ENCODE data around the gene KLHDC7B. TPM values are rescaled to one million over a fixed set of nuclear protein-coding genes. Genes with fewer than 3 reads are reported as not detected.
"Not testable (repeated sequence)": the region's sequence is repeated elsewhere in the genome, so short reads cannot be mapped to it uniquely, and the experiment has no call there.

The KLHDC7B gene
- polyA plus RNA-seq, 6 donors from 2014 or later = 1.5 to 5.8 (median 4.4) TPM

DNA sequence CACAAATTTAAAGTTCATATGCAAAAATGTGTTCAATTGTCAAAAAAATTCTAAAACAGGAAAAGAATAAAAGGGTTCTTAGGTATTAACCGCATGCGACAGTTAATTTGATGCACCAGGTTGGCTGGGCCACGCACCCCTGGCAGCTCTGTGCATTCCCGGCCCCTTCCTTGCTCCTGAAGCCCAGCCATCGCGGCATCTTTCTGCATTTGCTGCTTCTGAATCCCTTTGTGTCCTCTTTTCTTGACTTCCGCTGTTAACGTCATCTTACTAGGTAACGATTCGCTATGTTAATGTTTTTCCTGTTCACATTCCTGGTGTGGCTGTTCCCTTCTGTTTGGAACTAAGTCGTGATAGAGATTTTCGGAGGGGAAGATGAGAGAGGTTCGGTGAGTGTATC, 7.9 kb upstream of the KLHDC7B start:
- ATAC-seq (ENCODE audit: low read depth in 2 of 2) (no peak), DNase-seq (no peak)
- Mint-ChIP-seq H3K36me3 (no peaks in the 10 kb centered on the region), H3K9me3 (no peaks in the 10 kb centered on the region), H3K27me3 (no peaks in the 10 kb centered on the region), H3K27ac (peak overlapping the region; percentile 90 to 100 (median 98)), H3K4me1 (peaks cover 33 to 72% (median 49%) of the 10 kb centered on the region in 3 donors), H3K4me3 (peak overlapping the region in 4 of 8 donors; percentile 5 to 48 (median 28))

DNA sequence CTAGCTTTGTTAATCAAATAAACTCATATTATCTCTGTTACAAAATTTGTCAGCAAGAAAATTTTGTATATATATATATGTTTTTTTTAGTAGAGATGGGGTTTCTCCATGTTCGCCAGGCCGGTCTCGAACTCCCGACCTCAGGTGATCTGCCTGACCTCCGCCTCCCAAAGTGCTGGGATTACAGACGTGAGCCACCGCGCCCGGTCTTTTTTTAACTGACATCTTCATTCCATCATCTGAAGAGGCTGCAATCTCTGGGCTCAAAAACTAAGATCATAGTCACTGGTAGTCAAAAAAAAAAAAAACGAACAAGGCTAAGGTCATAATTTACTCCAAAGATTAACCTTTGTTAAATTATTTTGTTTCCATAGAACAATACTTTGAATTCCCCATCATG, 5.3 kb upstream of the KLHDC7B start:
- peaks cover 21 to 58% (median 37%) of the 10 kb centered on the region in 3 donors for H3K4me1 Mint-ChIP-seq
- H3K9me3 Mint-ChIP-seq = no peaks in the 10 kb centered on the region
- ATAC-seq (ENCODE audit: low read depth in 2 of 2) (no peak), DNase-seq (no peak)
- H3K36me3 Mint-ChIP-seq = no peaks in the 10 kb centered on the region
- H3K27ac Mint-ChIP-seq = peak overlapping the region; percentile 96 to 100 (median 100)
- peak overlapping the region in 4 of 8 donors; percentile 16 to 73 (median 60) for H3K4me3 Mint-ChIP-seq
- no peaks in the 10 kb centered on the region for H3K27me3 Mint-ChIP-seq

DNA sequence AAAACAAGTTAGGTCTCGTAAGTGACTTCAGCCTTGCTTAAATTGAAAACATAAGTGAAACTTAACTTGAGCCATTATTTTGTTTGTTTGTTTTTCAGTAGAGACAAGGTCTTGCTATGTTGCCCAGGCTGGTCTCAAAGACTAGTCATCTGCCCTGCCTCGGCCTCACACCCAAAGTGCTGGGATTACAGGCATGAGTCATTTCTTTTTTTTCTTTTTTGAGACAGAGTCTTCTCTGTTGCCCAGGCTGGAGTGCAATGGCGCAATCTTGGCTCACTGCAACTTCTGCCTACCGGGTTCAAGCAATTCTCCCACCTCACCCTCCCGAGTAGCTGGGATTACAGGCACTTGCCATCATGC, 4.1 kb upstream of the KLHDC7B start:
- not testable (repeated sequence) for H3K36me3 Mint-ChIP-seq; DNase-seq; H3K9me3 Mint-ChIP-seq; H3K27me3 Mint-ChIP-seq; ATAC-seq (ENCODE audit: low read depth in 2 of 2)
- Mint-ChIP-seq H3K4me1 (peaks cover 21 to 58% (median 37%) of the 10 kb centered on the region in 3 donors), H3K27ac (peak overlapping the region in 5 of 6 donors; percentile 96 to 100 (median 99)), H3K4me3 (peak overlapping the region in 3 of 8 donors; percentile 30 to 53 (median 49))

DNA sequence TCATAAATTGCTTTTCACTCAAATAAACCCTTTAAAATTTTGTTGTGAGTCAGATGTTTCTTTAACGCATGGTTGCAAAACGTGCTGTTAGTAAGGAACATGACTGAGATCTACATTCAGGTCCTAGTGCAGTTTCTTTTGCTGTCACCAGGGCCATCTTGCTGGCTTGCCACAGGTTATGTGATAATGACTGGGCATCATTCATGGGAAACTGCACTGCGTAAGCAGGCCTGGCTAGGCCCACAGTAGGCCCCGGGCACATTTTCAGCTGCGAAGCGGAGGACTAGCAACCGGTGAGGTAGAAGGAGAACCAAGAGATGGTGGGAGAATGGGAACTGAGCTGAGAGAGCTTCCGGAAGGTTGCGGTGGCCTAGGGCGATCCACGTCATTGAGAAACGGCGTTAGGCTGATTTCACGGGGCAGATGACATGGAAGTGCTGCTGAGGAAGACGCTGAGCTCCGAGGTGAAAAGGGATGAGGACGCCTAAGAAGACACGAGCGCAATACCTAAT, 3.2 kb upstream of the KLHDC7B start:
- Mint-ChIP-seq H3K36me3 (no peaks in the 10 kb centered on the region), H3K4me3 (peak overlapping the region in 5 of 8 donors; percentile 41 to 79 (median 49)), H3K4me1 (peaks cover 21 to 55% (median 39%) of the 10 kb centered on the region in 3 donors), H3K9me3 (no peaks in the 10 kb centered on the region), H3K27me3 (no peaks in the 10 kb centered on the region), H3K27ac (peak overlapping the region in 3 of 6 donors; percentile 87 to 100 (median 95))
- no peak for DNase-seq
- no peak for ATAC-seq (ENCODE audit: low read depth in 2 of 2)

DNA sequence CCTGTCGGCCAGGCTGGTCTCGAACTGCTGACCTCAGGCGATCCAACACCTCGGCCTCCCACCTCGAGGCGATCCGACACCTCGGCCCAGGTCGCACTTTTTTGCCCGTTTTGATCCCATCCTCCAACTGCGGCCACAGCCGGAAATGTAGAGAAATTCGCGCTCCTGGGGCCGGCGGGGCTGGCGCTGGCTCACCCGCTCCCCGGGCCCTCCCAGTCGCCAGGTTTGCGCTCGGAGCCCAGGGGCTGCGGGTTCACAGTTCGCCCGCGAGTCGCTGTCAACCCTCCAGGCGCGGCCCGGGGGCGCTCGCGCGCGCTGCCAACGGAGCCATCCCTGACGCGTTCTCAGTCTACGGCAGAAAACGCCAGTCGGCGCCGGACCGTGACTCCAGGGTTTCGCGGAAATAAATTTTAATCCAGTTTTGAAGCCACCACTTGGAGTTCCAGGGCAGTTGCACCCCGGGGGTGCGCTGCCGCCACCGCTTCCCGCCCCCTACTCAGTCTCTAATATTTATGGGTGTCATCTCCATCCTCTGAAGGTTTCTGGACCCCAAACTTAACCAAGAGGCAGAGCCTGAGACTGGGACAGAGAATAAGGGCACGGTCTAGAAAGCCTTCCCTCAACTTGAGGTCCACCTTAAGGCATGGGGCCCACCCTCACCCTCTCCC, 1.5 kb upstream of the KLHDC7B start:
- peak overlapping the region; percentile 80 to 97 (median 87) for H3K27ac Mint-ChIP-seq
- peaks cover 17 to 48% (median 37%) of the 10 kb centered on the region in 3 donors for H3K4me1 Mint-ChIP-seq
- H3K4me3 Mint-ChIP-seq = peak overlapping the region; percentile 22 to 76 (median 68)
- H3K36me3 Mint-ChIP-seq = no peaks in the 10 kb centered on the region
- no peaks in the 10 kb centered on the region for H3K9me3 Mint-ChIP-seq
- H3K27me3 Mint-ChIP-seq = no peaks in the 10 kb centered on the region
- ATAC-seq (ENCODE audit: low read depth in 2 of 2) (peak; percentile 57 to 62), DNase-seq (peak; percentile 80)

DNA sequence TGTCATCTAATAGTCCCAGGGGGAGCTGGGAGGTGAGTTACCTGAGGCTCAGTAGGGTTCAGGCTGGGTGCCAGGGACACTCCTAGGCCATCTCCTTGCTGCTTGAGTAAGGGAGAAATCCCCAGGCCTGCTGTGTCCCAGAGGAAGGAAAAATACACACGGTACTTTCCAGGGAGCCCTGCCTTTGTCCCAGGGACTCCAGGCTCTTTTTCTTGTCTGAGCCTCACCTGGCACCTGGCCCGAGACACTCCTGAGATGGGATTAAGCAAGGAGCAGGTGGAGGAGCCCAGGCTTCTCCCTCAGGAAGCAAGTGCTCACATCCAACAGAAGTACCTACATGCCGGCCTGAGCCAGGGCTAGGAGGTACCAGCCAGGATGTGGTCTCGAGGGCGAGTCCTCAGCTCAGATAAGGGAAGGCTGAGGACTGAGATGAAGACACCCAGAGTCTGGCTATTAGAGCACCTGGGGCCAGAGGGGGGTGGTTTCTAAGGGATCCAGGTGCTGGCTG, 899 bp upstream of the KLHDC7B start:
- ATAC-seq (ENCODE audit: low read depth in 2 of 2) (no peak), DNase-seq (no peak)
- H3K4me3 Mint-ChIP-seq = peak overlapping the region in 5 of 8 donors; percentile 27 to 76 (median 67)
- H3K27me3 Mint-ChIP-seq = no peaks in the 10 kb centered on the region
- no peaks in the 10 kb centered on the region for H3K36me3 Mint-ChIP-seq
- peak overlapping the region; percentile 72 to 97 (median 82) for H3K27ac Mint-ChIP-seq
- H3K4me1 Mint-ChIP-seq = peaks cover 14 to 44% (median 32%) of the 10 kb centered on the region in 3 donors
- H3K9me3 Mint-ChIP-seq = no peaks in the 10 kb centered on the region

DNA sequence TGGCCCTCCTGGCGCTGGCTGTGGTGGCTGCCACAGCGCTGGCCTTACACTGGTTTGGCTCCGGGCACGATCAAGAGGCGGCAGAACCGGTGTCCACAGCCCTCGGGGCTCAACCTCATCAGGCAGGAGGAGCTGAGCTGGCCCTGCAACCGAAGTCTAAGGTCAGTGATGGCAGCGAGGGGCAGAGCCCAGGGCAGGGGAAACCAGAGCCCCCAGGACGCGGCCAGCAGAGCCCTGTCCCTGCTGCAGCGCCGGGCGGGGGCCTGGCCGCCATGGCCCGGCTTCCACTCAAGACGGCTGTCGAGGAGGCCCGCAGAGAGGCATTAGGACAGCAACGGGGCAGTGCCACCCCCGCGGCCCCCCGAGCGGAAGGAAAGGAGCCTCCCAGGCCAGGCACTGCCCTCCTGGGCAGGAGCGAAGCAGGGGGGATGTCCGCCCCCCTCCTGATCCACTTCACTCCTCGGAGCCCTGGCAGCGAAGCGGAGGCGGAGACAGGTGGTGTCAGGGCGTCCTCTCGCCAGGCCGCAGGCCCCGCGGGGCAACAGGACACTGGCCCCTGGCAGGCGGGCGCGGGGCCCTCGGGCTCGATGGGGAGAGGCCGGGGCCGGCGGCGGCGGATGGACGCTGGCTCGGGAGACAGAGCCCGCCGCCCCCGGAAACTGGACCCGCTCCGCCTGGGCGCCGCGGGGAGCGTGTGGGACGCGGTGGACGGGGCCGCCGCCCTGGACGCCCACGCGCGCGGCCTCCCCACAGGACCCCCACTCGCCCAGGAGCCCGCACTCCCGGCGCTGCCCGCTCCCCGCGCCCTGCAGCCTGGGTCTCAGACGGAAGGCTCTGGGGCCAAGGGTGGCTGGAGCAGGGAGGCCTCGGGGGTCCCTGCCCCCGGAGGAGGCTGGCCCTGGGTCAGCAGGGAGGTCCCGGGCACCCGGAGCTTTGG, 895 bp downstream of the KLHDC7B start:
- H3K9me3 Mint-ChIP-seq = no peaks in the 10 kb centered on the region
- ATAC-seq (ENCODE audit: low read depth in 2 of 2) = no peak
- DNase-seq = no peak
- H3K36me3 Mint-ChIP-seq = no peaks in the 10 kb centered on the region
- H3K27me3 Mint-ChIP-seq = peaks cover 0 to 4% (median 0%) of the 10 kb centered on the region in 3 donors
- peak overlapping the region in 2 of 8 donors; percentile 34 to 61 for H3K4me3 Mint-ChIP-seq
- H3K27ac Mint-ChIP-seq = peak overlapping the region in 3 of 6 donors; percentile 42 to 85 (median 42)
- peaks cover 14 to 39% (median 32%) of the 10 kb centered on the region in 3 donors for H3K4me1 Mint-ChIP-seq

DNA sequence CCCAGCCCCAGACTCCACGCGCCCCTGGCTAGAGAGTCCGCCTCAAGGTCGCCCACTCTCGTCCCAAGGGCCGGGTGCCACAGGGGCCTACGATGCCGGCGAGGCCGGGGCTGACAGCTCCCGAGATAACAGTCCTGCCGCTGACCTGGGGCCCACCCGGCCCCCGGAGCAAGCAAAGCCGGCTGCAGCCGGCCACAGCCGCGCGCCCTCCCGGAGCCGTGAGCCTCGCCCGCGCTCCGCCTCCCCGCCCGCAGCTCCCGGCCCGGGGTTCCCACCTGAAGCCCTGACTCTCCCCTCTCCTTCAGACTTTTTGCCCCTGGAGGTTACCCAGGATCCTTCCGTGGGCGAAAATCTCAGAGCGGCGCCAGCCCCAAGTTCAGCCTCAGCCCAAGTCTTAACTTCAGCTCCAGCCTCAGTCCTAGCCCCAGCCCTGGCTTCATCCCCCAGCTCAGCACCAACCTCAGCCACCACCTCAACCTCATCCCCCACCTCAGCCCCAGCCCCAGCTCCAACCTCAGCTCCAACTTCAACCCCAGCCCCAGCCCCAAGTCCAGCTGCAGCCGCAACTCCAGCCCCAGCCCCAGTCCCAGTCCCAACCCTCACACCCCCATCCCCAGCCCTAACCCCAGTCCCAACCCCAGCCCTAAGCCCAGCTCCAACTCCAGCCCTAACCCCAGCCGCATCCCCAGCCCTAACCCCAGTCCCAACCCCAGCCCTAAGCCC, 1.7 kb downstream of the KLHDC7B start:
- Mint-ChIP-seq H3K9me3 (no peaks in the 10 kb centered on the region), H3K27ac (peak overlapping the region in 2 of 6 donors; percentile 62 to 89), H3K36me3 (no peaks in the 10 kb centered on the region), H3K27me3 (peaks cover 0 to 4% (median 0%) of the 10 kb centered on the region in 3 donors), H3K4me3 (peak overlapping the region in 6 of 8 donors; percentile 32 to 88 (median 55)), H3K4me1 (peaks cover 12 to 32% (median 32%) of the 10 kb centered on the region in 3 donors)
- ATAC-seq (ENCODE audit: low read depth in 2 of 2) = no peak
- DNase-seq = no peak

DNA sequence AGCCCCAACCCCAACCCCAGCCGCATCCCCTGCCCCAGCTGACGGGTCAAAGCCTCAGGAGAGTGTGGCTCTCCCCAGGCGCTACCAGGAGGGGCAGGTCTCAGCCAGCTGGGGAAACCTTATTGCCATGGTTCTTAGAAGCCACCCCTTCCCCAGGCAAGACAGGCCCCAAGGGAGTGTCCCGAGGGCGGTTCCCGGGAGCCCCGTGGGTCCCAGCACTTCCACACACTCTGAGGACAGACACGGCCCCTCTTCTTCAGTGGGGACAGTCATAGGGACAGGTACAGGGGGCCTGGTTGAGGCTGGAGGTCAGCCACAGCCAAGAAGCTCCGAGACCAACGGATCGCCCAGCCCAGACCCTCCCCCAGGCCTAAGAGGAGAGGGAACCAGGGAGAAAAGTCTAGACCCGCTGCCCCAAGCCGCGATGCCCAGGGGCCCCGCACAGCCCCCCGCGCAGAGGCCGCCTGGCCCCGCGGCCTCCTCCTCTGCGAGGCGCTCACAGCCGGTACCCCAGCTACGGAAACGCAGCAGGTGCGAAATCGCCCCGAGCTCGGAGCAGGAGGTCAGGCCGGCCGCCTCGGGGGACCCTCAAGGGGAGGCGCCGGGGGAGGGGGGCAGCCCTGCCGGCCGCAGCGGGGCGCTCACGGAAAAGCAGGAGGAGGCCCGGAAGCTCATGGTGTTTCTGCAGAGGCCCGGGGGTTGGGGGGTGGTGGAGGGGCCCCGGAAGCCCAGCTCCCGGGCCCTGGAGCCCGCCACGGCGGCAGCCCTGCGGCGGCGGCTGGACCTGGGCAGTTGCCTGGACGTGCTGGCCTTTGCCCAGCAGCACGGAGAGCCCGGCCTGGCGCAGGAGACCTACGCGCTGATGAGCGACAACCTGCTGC, 2.6 kb downstream of the KLHDC7B start:
- Mint-ChIP-seq H3K4me3 (peak overlapping the region; percentile 59 to 76 (median 68)), H3K4me1 (peaks cover 9 to 32% (median 29%) of the 10 kb centered on the region in 3 donors), H3K27me3 (peaks cover 0 to 4% (median 0%) of the 10 kb centered on the region in 3 donors), H3K36me3 (no peaks in the 10 kb centered on the region), H3K9me3 (no peaks in the 10 kb centered on the region), H3K27ac (peak overlapping the region in 5 of 6 donors; percentile 19 to 89 (median 72))
- DNase-seq (peak; percentile 46), ATAC-seq (ENCODE audit: low read depth in 2 of 2) (peak; percentile 35 to 38)

DNA sequence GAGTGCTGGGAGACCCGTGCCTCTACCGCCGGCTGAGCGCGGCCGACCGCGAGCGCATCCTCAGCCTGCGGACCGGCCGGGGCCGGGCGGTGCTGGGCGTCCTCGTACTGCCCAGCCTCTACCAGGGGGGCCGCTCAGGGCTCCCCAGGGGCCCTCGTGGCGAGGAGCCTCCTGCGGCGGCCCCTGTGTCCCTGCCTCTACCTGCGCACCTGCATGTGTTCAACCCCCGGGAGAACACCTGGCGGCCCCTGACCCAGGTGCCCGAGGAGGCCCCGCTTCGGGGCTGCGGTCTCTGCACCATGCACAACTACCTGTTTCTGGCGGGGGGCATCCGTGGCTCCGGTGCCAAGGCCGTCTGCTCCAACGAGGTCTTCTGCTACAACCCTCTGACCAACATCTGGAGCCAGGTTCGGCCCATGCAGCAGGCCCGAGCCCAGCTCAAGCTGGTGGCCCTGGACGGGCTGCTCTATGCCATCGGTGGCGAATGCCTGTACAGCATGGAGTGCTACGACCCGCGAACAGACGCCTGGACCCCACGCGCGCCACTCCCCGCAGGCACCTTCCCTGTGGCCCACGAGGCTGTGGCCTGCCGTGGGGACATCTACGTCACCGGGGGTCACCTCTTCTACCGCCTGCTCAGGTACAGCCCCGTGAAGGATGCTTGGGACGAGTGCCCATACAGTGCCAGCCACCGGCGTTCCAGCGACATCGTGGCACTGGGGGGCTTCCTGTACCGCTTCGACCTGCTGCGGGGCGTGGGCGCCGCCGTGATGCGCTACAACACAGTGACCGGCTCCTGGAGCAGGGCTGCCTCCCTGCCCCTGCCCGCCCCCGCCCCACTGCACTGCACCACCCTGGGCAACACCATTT, 3.5 kb downstream of the KLHDC7B start:
- DNase-seq (no peak), ATAC-seq (ENCODE audit: low read depth in 2 of 2) (peak; percentile 11 to 14)
- Mint-ChIP-seq H3K27ac (peak overlapping the region in 3 of 6 donors; percentile 43 to 73 (median 65)), H3K9me3 (no peaks in the 10 kb centered on the region), H3K27me3 (peaks cover 0 to 8% (median 0%) of the 10 kb centered on the region in 3 donors), H3K36me3 (no peaks in the 10 kb centered on the region), H3K4me3 (peak overlapping the region; percentile 62 to 88 (median 80)), H3K4me1 (peaks cover 9 to 32% (median 29%) of the 10 kb centered on the region in 3 donors)

DNA sequence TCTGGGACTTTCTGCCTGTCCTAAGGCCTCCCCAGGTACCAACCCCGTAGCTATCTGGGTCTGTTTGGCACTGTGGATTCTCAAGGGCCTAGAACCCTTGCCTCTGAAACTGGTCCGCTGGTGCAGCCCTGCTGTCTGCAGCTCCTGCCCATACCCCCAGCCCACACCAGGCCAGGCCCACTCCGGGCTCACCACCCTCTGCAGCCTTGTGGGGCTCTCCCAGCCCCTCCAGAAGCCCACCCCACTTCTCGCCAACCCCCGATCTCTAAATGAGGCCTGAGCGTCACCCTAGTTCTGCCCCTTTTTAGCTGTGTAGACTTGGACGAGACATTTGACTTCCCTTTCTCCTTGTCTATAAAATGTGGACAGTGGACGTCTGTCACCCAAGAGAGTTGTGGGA, 4.7 kb downstream of the KLHDC7B start:
- Mint-ChIP-seq H3K36me3 (no peaks in the 10 kb centered on the region), H3K4me1 (peaks cover 9 to 22% (median 19%) of the 10 kb centered on the region in 3 donors), H3K9me3 (no peaks in the 10 kb centered on the region), H3K4me3 (peak overlapping the region in 6 of 8 donors; percentile 48 to 77 (median 66)), H3K27me3 (peaks cover 0 to 9% (median 0%) of the 10 kb centered on the region in 3 donors), H3K27ac (no peak overlapping the region)
- DNase-seq = no peak
- no peak for ATAC-seq (ENCODE audit: low read depth in 2 of 2)

All from naive B cell (primary cell).